BE2C (cell line): ENCODE data around the gene MAP3K5.

Experiments used
- DNase-seq: peaks from one replicate; pipeline ENCODE4 v3.0.0-alpha.2; 2020
- H3K27me3 ChIP-seq: fragments of 250-450 bp; sonication (Bioruptor Pico); 2 replicates; pipeline ENCODE4 v1.5.1; 2020; ENCODE audit warnings: mild to moderate bottlenecking
- H3K36me3 ChIP-seq: fragments of 250-450 bp; sonication (Bioruptor Pico); 2 replicates; pipeline ENCODE4 v1.5.1; 2020; ENCODE audit warnings: mild to moderate bottlenecking
- H3K4me1 ChIP-seq: fragments of 250-450 bp; sonication (Bioruptor Pico); 2 replicates; pipeline ENCODE4 v1.5.1; 2020
- H3K4me3 ChIP-seq: 2 replicates; pipeline ENCODE4 v1.5.1; 2011; ENCODE audit warnings: low read depth, low read length
- H3K9me3 ChIP-seq: fragments of 250-450 bp; sonication (Bioruptor Pico); 2 replicates; pipeline ENCODE4 v1.5.1; 2020
- TF ChIP-seq, protein P1 (sequence below): IDR thresholded peaks from 2 replicates; pipeline ENCODE4 v1.5.1; 2012; ENCODE audit warnings: mild to moderate bottlenecking, low read depth, low read length

MAP3K5 gene

DNA sequence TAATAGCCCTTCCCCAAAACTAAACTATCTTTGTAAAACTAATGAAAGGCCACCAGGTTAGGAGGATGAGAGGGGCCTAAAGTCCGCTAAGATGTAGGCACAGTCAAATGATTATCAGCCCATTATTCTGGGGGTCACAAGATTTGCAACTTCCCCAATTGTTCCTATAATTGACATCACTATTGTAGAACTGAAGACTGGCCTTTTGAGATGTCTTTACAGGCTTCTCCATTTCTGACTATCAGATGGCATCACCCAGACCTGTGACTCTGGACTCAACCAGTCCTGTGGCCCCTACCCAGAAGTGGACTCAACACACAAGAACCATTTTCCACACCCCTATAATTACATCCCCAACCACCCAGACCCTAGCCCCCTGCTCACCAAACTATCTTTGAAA, 180.5 kb downstream of the MAP3K5 start:
- TF ChIP-seq, protein P1, sequence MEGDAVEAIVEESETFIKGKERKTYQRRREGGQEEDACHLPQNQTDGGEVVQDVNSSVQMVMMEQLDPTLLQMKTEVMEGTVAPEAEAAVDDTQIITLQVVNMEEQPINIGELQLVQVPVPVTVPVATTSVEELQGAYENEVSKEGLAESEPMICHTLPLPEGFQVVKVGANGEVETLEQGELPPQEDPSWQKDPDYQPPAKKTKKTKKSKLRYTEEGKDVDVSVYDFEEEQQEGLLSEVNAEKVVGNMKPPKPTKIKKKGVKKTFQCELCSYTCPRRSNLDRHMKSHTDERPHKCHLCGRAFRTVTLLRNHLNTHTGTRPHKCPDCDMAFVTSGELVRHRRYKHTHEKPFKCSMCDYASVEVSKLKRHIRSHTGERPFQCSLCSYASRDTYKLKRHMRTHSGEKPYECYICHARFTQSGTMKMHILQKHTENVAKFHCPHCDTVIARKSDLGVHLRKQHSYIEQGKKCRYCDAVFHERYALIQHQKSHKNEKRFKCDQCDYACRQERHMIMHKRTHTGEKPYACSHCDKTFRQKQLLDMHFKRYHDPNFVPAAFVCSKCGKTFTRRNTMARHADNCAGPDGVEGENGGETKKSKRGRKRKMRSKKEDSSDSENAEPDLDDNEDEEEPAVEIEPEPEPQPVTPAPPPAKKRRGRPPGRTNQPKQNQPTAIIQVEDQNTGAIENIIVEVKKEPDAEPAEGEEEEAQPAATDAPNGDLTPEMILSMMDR: no peak
- Histone ChIP-seq H3K9me3 (no peaks in the 10 kb centered on the region), H3K4me1 (peaks cover 5% of the 10 kb centered on the region), H3K4me3 (no peak overlapping the region), H3K27me3 (no peaks in the 10 kb centered on the region), H3K36me3 (peaks cover 3% of the 10 kb centered on the region; the same call in 1 of the 2 replicates)
- no peak for DNase-seq

DNA sequence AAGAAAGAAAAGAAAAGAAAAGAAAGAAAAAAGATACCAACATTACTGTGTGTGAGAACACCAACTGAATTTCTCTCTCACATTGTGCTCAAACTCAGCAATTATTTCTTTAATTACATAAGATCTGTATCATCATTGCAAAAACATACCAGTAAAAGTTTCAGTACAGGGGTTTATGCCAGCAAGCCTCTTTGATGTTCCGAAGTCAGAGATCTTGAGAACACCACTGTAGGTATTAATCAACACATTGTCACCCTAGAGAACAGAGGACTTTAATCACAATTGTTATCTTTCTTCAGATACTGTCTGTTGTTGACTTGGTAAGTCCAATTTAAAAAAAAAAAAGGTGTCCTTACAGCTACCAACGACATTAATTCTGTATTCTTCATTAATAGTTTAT, 181.1 kb downstream of the MAP3K5 start:
- Histone ChIP-seq H3K9me3 (no peaks in the 10 kb centered on the region), H3K4me1 (peaks cover 5% of the 10 kb centered on the region), H3K27me3 (no peaks in the 10 kb centered on the region), H3K4me3 (no peak overlapping the region), H3K36me3 (peaks cover 3% of the 10 kb centered on the region; the same call in 1 of the 2 replicates)
- DNase-seq: no peak
- TF ChIP-seq, protein P1: no peak

DNA sequence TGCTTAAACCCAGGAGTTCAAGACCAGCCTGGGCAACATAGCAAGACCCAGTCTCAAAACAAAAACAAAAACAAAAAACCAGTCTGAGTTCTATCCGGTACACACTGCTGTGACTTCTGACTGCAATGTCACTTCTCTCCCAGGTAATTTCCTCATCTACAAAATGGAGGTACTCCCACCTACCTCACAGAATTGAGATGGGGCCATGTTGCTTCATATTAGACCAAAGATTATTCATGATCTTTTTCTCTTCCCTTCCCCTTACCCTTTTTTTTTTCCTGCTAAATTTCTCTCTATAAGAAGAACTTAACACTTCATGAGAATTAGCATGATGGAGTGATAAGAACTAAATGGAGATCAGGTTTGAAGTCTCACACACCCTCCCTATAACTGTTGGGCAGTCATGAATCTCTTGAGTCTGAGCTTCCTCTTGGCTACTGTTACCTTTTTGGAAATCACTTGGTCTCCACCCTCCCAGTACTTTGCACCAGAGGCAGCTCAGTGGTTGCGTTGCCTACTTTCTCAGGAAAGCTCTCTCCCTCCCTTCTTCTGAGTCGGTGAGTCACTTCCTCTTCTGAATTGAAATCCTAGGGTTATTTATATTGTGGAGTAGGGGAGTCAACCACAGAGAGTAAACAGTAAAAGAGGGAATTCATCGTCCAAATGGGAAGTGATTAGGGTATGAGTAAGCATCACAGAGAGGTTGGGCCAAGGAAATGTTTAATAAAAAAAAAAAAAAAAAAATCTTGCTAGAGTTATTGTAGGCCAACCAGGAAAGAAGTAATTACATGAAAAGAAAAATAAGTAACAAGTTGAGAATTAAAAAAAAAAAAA, 182.2 kb downstream of the MAP3K5 start:
- Histone ChIP-seq H3K36me3 (peaks cover 3% of the 10 kb centered on the region; the same call in 1 of the 2 replicates), H3K9me3 (no peaks in the 10 kb centered on the region), H3K4me3 (no peak overlapping the region), H3K27me3 (no peaks in the 10 kb centered on the region), H3K4me1 (peaks cover 9% of the 10 kb centered on the region)
- no peak for DNase-seq
- TF ChIP-seq, protein P1: no peak

DNA sequence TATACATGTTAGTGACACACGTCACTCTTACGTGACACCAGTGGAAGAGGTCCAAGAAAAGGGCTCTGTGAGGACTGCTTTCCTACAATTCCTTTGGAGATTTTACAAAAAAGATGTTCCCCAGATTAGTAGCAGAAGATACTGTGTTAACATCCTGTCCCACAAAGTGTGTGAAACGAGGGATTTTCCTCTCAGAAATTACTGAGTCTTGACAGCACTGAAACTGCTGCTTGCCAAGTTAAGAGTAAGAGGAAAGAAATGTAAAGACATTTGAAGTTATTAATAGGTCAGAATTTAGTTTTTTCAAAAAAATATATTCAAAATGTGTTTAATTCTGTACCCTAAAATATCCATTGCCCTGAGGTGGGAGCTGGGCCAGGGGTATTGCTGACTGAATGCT, 183.3 kb downstream of the MAP3K5 start:
- no peaks in the 10 kb centered on the region for H3K9me3 ChIP-seq
- H3K36me3 ChIP-seq: peaks cover 3% of the 10 kb centered on the region; the same call in 1 of the 2 replicates
- DNase-seq: no peak
- TF ChIP-seq, protein P1: no peak
- no peaks in the 10 kb centered on the region for H3K27me3 ChIP-seq
- peaks cover 8% of the 10 kb centered on the region for H3K4me1 ChIP-seq
- no peak overlapping the region for H3K4me3 ChIP-seq

DNA sequence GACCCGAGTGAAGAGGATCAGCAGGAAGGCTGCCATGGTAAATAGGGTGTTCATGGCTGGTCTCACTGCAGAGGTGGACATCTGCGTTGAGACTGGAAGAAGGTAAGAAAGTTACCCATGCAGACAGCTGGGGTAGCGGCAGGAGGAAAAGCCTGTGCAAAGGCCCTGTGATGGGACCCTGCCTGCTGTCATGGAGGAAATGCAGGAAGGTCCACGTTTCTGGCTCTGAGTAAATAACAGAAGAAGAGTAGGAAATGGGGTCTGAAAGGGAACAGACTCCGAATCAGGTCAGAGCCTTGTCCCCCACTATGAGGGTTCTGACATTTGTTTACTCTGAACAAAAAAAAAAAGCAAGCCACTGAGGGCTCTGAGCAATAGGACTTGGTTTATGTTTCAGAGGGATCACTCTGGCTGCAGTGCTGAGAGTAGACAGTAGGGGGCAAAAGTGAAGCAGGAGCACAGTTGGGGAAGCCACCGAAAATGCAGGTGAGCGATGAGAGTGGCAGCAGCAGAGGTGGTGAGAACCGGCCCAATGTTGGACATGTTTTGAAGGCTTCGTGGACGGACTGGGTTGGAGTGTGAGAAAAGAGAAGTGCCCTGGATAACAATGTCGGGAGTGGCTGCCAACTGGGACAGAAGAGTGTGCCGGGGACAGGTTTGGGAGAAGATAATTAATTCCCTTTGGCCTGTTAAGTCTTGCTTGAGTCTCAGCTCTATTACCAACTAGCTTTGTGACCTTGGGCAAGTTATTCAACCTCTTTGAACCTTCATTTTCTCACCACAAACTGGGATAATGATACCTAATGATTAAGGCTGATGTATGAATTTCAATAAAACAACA, 184.1 kb downstream of the MAP3K5 start:
- H3K4me1 ChIP-seq: peaks cover 8% of the 10 kb centered on the region
- peaks cover 3% of the 10 kb centered on the region; the same call in 1 of the 2 replicates for H3K36me3 ChIP-seq
- peak; percentile 73 for DNase-seq

More for the DNA sequence above, 184.1 kb downstream of the MAP3K5 start:
- Histone ChIP-seq H3K4me3 (no peak overlapping the region), H3K9me3 (no peaks in the 10 kb centered on the region), H3K27me3 (no peaks in the 10 kb centered on the region)
- TF ChIP-seq, protein P1: peak; percentile 90
